T-helper 2 cell (primary cell): ENCODE data around the gene OTOS.

Experiments
- DNase-seq, 5 experiments: peaks; one replicate each; pipeline versions ENCODE4 v3.0.0 to v3.0.0-alpha.2; 2012 to 2022

The OTOS gene

DNA sequence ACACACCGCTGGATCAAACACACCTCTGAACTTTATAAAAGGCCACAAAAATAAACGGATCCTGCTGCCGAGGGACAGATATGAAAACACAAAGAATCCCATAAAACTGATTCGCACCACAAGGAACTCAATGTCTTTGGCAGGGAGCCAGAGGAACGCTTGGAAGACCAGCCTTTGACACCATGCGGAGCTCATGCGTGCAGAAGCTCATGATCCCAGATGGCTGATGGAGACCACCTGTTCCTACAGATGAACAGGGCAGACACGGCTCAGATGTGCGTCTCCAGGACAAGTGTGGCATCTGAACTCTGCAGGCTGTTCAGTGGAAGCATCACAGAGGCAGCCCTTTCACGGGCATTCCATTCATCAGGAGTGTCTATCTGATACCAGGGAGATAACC is 29.2 kb downstream of the OTOS start:
- DNase-seq, result no peak

DNA sequence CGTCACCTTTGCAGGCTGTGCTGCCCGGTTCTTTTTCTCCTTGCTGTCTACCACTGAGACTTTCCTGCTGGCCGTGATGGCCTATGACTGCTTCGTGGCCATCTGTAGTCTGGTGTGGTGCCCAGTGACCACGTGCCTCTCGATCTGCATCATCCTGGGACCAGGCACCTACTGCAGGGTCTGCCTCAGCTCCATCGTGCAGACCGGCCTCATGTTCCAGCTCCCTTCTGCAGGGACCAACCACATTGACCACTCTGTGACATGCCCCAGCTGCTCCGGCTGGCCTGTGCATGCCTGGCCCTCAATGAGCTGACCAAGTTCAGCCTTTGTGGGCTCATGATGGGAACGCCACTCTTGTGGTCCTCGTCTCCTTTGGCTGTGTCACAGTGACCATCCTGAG is 31.1 kb downstream of the OTOS start:
- DNase-seq, result no peak

DNA sequence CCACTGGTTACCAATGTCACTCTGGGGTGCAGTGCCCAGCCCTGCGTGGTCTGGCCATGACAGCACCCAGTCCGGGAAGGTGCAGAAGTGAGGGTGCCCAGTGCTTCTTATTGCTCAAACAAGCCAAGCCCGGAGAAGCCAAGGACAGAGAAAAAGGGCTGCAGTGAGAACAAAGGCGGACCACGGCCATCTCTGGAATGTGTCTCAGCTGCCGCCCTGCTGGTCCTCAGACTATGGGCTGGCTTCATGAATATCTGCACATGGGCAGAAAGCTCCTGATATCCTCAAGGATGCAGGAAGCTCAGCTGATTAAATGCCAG is 33.0 kb downstream of the OTOS start:
- no peak for DNase-seq

DNA sequence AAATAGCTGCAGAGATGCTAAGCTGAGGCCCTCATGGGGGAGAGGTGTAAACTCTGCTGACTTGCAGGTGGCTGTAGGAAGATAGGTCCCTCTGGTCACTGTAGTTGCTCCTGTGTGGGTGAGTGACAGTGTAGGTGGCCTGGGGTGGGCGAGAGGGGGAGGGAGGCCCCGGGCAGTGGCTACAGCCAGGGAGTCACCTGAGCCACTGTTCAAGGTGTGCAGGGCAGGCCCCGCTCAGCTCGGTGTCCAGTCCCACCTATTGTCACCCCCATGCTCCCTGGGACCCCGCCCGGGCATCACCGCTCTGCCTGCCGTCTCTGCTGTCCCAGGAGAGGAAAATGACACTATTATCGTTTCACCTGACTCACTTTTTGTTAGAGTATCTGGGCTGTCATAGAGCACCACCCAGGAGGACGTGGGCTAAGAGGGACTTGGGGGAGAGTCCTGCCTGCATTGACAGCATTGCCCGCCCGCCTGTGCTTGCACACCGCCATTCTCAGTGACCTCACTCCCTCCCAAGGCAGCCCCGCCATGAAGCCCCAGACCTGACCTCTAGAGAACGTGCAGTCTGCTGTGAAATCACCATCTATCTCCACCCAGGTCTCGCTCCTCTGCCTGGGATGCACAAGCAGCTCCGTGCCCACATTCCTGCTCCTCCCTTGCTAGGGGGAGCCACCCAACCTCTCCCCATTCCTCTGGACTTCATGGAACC is 33.5 kb downstream of the OTOS start:
- no peak for DNase-seq

DNA sequence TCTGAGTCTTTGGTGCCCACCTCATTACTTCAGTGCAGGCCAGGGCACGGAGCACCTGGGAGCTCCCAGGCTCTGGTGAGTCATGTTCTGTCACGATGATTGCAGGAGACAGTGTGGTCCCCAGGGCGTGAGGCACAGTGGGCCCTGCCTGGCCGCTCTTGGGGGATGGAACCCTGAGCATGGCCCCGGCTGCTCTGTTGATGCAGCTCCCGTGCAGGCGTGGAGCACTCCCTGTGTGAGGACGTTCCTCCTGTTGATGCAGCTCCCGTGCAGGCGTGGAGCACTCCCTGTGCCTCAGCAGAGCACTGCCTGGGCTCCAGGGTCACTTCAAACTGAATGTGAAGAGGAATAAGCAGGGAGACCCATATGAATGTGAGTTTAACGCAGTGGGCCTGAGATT is 34.5 kb downstream of the OTOS start:
- DNase-seq, result no peak

DNA sequence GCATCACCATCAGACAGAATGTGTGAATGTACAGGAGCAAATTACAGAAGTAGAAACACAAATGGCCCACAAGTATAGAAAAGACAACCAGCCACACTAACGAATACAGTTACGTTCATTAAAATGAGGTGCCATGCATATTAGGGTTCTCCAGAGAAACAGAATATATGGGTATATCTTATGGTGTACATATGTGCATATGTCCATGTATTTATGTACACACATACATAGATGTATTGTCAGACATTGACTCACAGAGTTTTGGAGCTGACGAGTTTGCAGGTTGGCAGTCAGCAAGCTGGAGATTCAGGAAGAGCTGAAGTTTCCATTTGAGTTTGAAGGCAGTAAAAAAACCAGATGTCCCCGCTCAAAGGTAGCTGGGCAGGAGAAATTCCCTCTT is 37.3 kb downstream of the OTOS start:
- no peak for DNase-seq

DNA sequence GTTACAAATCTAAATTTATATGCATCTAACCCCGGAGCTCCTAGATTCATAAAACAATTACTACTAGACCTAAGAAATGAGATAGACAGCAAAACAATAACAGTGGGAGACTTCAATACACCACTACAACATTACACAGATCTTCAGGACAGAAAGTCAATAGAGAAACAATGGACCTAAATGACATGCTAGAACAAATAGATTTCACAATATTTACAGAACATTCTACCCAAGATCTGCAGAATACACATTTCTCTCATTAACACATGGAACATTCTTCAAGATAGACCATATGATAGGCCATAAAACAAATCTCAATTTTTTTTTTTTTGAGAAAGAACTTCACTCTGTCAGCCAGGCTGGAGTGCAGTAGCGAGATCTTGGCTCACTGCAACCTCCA is 42.1 kb downstream of the OTOS start:
- no peak for DNase-seq

DNA sequence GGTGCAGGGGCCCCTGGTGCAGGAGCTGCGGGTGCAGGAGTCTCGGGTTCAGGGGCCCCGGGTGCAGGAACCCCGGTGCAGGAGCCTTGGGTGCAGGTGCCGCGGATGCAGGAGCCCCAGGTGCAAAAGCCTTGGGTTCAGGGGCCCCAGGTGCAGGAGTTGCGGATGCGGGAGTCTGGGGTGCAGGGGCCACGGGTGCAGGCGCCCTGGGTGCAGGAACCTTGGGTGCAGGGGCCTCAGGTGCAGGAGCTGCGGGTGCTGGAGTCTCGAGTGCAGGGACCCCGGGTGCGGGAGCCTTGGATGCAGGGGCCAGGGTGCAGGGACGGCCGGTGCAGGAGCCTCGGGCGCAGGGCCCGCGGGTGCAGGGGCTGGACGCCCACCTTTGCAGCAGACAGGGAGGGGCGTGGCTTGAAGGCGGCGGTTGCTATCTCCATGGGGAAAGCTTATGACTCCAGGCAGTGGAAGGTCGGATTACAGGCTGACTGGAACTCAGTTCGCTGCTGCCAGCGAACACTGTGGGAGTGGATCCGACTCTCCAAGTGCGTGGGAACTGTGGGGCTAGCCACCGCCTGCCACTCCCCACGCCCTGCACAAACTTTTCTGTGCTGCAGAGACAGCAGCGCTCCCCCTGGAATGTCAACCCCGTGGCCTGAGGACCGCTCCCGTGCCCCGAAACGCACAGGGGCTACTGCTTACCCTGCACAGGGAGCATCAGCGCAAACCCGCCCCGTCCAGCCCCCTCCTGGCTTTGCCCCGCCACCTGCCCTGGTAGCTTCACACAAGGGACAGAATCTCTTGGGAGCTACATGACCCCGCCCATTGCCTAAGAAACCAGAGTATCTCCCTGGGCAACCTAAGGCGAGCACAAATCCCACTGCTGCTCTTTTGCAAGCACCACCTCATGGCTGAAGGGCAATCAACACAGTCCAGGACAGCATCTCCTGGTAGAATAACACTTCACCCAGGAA is 44.6 kb downstream of the OTOS start:
- DNase-seq, result no peak

DNA sequence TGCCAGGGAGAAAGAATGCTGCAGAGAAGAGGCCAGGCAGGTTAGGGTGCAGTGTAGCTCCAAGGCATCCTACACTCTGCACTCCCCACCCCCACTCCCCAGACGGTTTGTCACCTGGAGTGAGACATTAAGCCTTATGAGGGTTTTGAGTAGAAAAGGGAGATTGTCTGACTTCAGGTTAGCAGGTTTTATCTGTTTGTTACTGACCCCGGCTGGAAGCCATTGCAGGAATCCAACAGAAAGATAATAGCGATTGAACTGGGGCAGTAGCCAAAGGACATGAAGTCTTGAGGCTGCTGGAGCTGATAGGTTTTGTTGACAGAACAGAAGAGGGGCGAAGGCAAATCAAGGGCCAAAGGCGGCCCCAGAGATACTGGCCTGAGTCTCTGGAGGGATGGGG is 51.2 kb downstream of the OTOS start:
- DNase-seq, result no peak
